Muscle layer of colon (tissue), 2 donors: ENCODE measurements around the gene RDM1.

Experiments used
- H3K27ac ChIP-seq: one replicate; pipeline ENCODE4 v1.7.0; 2013; ENCODE audit warnings: low read depth, mild to moderate bottlenecking, low read length, moderate library complexity
- H3K27me3 ChIP-seq, 2 donors: one replicate each; pipeline ENCODE4 v1.7.0; 2013; ENCODE audit warnings: low read length in 2 of 2, mild to moderate bottlenecking in 2 of 2; ENCODE audit not compliant: insufficient read depth in 2 of 2, control insufficient read depth in 1 of 2
- H3K36me3 ChIP-seq: one replicate; pipeline ENCODE4 v1.7.0; 2013; ENCODE audit warnings: mild to moderate bottlenecking, low read length; ENCODE audit not compliant: insufficient read depth
- H3K4me1 ChIP-seq: one replicate; pipeline ENCODE4 v1.7.0; 2013; ENCODE audit warnings: mild to moderate bottlenecking, low read length; ENCODE audit not compliant: insufficient read depth
- H3K4me3 ChIP-seq, 2 donors: one replicate each; pipeline ENCODE4 v1.7.0; 2013; ENCODE audit warnings: low read length in 2 of 2, low read depth in 1 of 2, mild to moderate bottlenecking in 1 of 2, moderate library complexity in 1 of 2
- H3K9ac ChIP-seq: one replicate; pipeline ENCODE4 v1.7.0; 2013; ENCODE audit warnings: low read length
- H3K9me3 ChIP-seq: one replicate; pipeline ENCODE4 v1.7.0; 2013; ENCODE audit warnings: mild to moderate bottlenecking, low read length
- donor health status: abdominal sarcoma.
- donor health status: Adenocarcinoma of cecum.

RDM1 gene

DNA sequence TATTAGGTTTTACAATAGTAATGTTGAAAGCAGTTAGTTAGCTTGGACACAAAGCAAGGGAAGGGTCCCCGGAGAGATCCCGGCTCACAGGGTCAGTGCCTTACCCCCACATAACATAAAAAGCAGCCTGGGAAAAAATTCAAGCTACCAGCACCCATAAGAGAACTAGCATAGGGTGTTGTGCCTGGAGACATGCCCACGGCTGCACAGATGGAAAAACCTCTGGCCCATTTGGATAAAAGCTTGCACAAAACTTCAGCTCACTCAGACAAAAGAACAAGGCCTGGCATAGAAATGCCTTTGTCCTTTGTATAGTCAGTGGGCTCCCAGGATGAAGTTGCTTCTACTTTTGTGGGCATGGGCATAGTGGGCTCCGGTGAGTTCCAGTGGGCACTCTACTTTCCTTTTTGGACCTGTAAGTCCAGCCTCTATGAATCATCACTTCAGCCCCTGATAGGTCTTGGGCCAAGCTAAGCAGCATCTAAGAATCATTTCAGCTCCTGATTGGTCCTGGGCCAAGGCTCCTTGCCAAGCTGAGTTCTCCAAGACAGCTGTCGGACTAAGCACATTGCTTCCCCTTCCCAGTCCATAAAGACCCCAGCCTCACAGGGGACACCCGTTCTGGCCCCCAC is 1.3 kb upstream of the RDM1 start:
- Histone ChIP-seq H3K9ac (no peak overlapping the region), H3K4me1 (peaks cover 7% of the 10 kb centered on the region), H3K27ac (no peak overlapping the region), H3K4me3 (no peak overlapping the region), H3K27me3 (no peaks in the 10 kb centered on the region), H3K9me3 (no peaks in the 10 kb centered on the region), H3K36me3 (no peaks in the 10 kb centered on the region)

- no peaks in the 10 kb centered on the region for H3K9me3 ChIP-seq
- H3K27me3 ChIP-seq, result no peaks in the 10 kb centered on the region
Measured at GRCh38 chr17:35927714-35928113, 2.9 kb downstream of the RDM1 start.

GRCh38 chr17:35923609-35924114 is 6.9 kb downstream of the RDM1 start:
- no peaks in the 10 kb centered on the region for H3K4me1 ChIP-seq
- no peaks in the 10 kb centered on the region for H3K36me3 ChIP-seq
- no peaks in the 10 kb centered on the region for H3K9me3 ChIP-seq
- H3K27ac ChIP-seq, result no peak overlapping the region
- H3K4me3 ChIP-seq, result no peak overlapping the region
- H3K27me3 ChIP-seq, result no peaks in the 10 kb centered on the region
- H3K9ac ChIP-seq, result no peak overlapping the region

More at GRCh38 chr17:35927714-35928113, 2.9 kb downstream of the RDM1 start:
- Histone ChIP-seq H3K4me3 (no peak overlapping the region), H3K4me1 (peaks cover 7% of the 10 kb centered on the region), H3K27ac (no peak overlapping the region), H3K9ac (no peak overlapping the region), H3K36me3 (no peaks in the 10 kb centered on the region)

DNA sequence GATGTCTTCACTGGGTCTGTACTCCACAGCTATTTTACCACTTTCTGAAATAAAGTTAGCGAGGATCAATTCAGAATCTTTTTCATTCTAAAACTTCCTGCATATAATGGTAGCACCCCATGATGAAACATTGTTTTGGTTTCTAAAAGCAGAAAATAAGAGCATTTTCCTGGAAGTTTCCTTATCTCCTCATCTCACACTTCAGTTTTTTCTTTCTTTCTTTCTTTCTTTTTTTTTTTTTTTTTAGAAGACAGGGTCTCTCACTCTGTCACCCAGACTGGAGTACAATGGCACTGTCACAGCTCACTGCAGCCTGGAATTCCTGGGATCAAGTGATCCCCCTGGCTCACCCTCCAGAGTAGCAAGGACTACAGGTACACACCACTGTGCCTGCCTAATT is 10.3 kb downstream of the RDM1 start:
- Histone ChIP-seq H3K4me3 (no peak overlapping the region), H3K27ac (no peak overlapping the region), H3K27me3 (no peaks in the 10 kb centered on the region), H3K4me1 (no peaks in the 10 kb centered on the region), H3K9ac (no peak overlapping the region), H3K36me3 (no peaks in the 10 kb centered on the region), H3K9me3 (no peaks in the 10 kb centered on the region)

DNA sequence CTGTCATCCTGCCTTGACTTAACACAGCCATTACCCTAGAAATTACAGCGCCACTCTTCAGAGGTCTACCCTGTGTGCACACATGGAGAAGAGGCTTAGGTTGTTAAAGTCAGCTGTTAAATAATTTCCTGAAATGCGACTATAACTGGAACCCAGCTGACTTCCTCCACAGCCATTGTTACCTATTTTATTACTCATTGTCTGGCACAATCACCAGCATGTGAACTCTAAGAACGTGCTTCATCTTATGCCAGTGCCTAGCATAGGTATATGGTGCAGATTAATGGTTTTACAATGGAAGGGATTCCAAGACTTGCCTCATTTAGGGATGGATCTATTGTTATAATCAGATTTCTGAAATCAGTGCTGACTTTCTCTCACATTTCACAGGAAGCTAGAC is 11.9 kb downstream of the RDM1 start:
- H3K4me1 ChIP-seq, result no peaks in the 10 kb centered on the region

GRCh38 chr17:35917519-35918213 is 12.9 kb downstream of the RDM1 start:
- H3K4me3 ChIP-seq, result no peak overlapping the region
- no peaks in the 10 kb centered on the region for H3K9me3 ChIP-seq
- no peaks in the 10 kb centered on the region for H3K4me1 ChIP-seq
- no peak overlapping the region for H3K27ac ChIP-seq
- H3K36me3 ChIP-seq, result no peaks in the 10 kb centered on the region
- no peak overlapping the region for H3K9ac ChIP-seq
- no peaks in the 10 kb centered on the region for H3K27me3 ChIP-seq

More for the DNA sequence above, 11.9 kb downstream of the RDM1 start:
- Histone ChIP-seq H3K9me3 (no peaks in the 10 kb centered on the region), H3K9ac (no peak overlapping the region), H3K27ac (no peak overlapping the region), H3K4me3 (no peak overlapping the region), H3K36me3 (no peaks in the 10 kb centered on the region), H3K27me3 (no peaks in the 10 kb centered on the region)

DNA sequence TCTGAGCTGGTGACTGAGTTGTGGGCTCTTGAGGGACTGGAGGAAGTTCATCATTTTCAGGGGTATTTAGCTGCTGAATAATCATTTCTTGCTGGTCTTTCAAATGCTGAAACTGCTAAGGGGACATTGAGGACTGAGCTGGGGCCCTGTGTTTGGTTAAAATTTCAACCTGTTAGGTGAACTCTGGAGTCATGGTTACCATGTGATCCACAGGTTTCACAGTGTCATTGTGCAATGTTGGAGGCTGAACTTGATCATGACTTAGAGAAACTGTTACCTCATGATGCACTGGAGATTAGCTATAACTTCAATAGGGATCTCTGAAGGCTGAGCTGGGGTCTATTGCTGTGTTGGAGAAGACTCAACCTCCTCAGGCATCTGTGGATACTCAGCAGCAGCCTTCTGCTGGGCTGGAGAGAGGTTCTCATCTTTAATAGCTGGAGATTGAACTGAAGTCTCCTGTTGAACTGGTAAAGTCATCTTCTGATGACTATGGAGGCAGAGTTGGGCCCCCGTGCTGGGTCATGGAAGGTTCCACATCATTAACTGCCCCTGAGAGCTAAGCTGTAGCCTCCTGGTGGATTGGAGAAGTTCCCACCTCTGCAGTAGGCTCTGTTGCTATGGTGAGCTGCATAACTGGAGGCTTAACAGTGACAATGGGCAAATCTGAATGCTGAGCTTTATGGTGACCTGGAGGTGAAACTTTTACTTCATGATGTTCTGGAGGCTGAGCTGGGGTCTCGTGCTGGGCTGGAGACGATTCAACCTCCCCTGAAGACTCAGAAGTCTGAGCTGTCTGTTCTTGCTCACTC is 15.2 kb downstream of the RDM1 start:
- Histone ChIP-seq H3K27me3 (no peaks in the 10 kb centered on the region), H3K4me1 (no peaks in the 10 kb centered on the region), H3K36me3 (no peaks in the 10 kb centered on the region), H3K9ac (no peak overlapping the region), H3K27ac (no peak overlapping the region), H3K9me3 (no peaks in the 10 kb centered on the region), H3K4me3 (no peak overlapping the region)

DNA sequence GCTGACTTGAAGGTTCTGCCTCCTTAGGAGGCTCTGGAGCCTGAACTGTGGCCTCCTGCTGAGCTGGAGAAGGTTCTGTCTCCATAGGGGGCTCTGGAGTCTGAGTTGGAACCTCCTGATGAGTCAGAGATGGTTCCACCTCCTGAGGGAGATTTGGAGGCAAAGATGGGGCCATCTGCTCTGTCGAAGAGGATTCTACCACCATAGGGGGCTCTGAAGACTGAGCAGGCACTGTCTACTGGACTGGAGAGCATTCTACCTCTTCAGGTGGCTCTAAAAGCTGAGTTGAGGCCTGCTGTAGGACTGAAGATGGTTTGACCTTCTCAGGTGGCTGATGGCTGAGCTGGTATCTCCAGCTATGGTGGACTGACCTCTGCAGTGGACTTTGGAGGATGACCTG is 16.2 kb downstream of the RDM1 start:
- H3K9ac ChIP-seq, result no peak overlapping the region
- H3K9me3 ChIP-seq, result no peaks in the 10 kb centered on the region
- no peak overlapping the region for H3K27ac ChIP-seq
- H3K4me3 ChIP-seq, result no peak overlapping the region
- H3K4me1 ChIP-seq, result no peaks in the 10 kb centered on the region
- no peaks in the 10 kb centered on the region for H3K27me3 ChIP-seq
- H3K36me3 ChIP-seq, result no peaks in the 10 kb centered on the region

- H3K4me1 ChIP-seq, result no peaks in the 10 kb centered on the region
- H3K9ac ChIP-seq, result no peak overlapping the region
- H3K4me3 ChIP-seq, result no peak overlapping the region
- H3K27me3 ChIP-seq, result no peaks in the 10 kb centered on the region
- H3K36me3 ChIP-seq, result no peaks in the 10 kb centered on the region
- H3K27ac ChIP-seq, result no peak overlapping the region
- no peaks in the 10 kb centered on the region for H3K9me3 ChIP-seq
Measured at GRCh38 chr17:35913609-35914008, 17.0 kb downstream of the RDM1 start.

- Histone ChIP-seq H3K27me3 (no peaks in the 10 kb centered on the region), H3K4me1 (no peaks in the 10 kb centered on the region), H3K9me3 (no peaks in the 10 kb centered on the region), H3K36me3 (no peaks in the 10 kb centered on the region), H3K4me3 (no peak overlapping the region), H3K27ac (no peak overlapping the region), H3K9ac (no peak overlapping the region)
Measured at GRCh38 chr17:35912942-35913341, 17.6 kb downstream of the RDM1 start.

GRCh38 chr17:35912339-35912912 is 18.1 kb downstream of the RDM1 start:
- Histone ChIP-seq H3K36me3 (no peaks in the 10 kb centered on the region), H3K9me3 (no peaks in the 10 kb centered on the region), H3K4me3 (no peak overlapping the region), H3K4me1 (no peaks in the 10 kb centered on the region), H3K27ac (no peak overlapping the region), H3K9ac (no peak overlapping the region), H3K27me3 (no peaks in the 10 kb centered on the region)
